NT2/D1 (cell line): ENCODE data around the gene SPN.

ENCODE experiments used
- SUZ12 ChIP-seq: IDR thresholded peaks from 2 replicates; pipeline ENCODE4 v1.6.1; 2011; ENCODE audit not compliant: insufficient read length, insufficient read depth; ENCODE audit errors: extremely low read depth
- YY1 ChIP-seq: IDR thresholded peaks from 2 replicates; pipeline ENCODE4 v1.6.1; 2011; ENCODE audit not compliant: insufficient read length, insufficient read depth
- ZNF274 ChIP-seq: IDR thresholded peaks from 2 replicates; pipeline ENCODE4 v1.6.1; 2011; ENCODE audit warnings: mild to moderate bottlenecking, low read depth, low read length

GRCh38 chr16:29651774-29652349 is 11.2 kb upstream of the SPN start:
- no peak for TF ChIP-seq ZNF274
- TF ChIP-seq YY1: no peak
- TF ChIP-seq SUZ12: no peak
